Measurements from ENCODE around the gene DCP2.

Gene DCP2

GRCh38 chr5:112974901-112975300 is 1.7 kb upstream of the DCP2 start:
- no peak for ATAC-seq (replicated peaks)
- peak overlapping the region in 1 of 2 donors; percentile 95 for H3K27ac Mint-ChIP-seq
- H3K4me1 Mint-ChIP-seq (ENCODE audit: low read depth in 2 of 2) = peaks cover 23 to 34% of the 10 kb centered on the region in 2 donors
- no peaks in the 10 kb centered on the region for H3K9me3 Mint-ChIP-seq
- H3K27me3 Mint-ChIP-seq = no peaks in the 10 kb centered on the region
- DNase-seq = no peak
- H3K36me3 Mint-ChIP-seq (ENCODE audit: insufficient read depth) = peaks cover 25% of the 10 kb centered on the region
- peak overlapping the region; percentile 98 to 100 for H3K4me3 Mint-ChIP-seq

GRCh38 chr5:112975721-112976431 is 722 bp upstream of the DCP2 start:
- peak overlapping the region; percentile 98 to 100 for H3K4me3 Mint-ChIP-seq
- peak overlapping the region; percentile 95 to 98 for H3K27ac Mint-ChIP-seq
- no peaks in the 10 kb centered on the region for H3K27me3 Mint-ChIP-seq
- ATAC-seq (replicated peaks) (peak; percentile 18), DNase-seq (no peak)
- H3K4me1 Mint-ChIP-seq (ENCODE audit: low read depth in 2 of 2) = peaks cover 26 to 41% of the 10 kb centered on the region in 2 donors
- peaks cover 26% of the 10 kb centered on the region for H3K36me3 Mint-ChIP-seq (ENCODE audit: insufficient read depth)
- no peaks in the 10 kb centered on the region for H3K9me3 Mint-ChIP-seq

GRCh38 chr5:112977440-112977861 is 853 bp downstream of the DCP2 start:
- H3K9me3 Mint-ChIP-seq = no peaks in the 10 kb centered on the region
- H3K27me3 Mint-ChIP-seq = no peaks in the 10 kb centered on the region
- H3K4me1 Mint-ChIP-seq (ENCODE audit: low read depth in 2 of 2) = peaks cover 30 to 53% of the 10 kb centered on the region in 2 donors
- no peak for DNase-seq
- peak overlapping the region; percentile 95 to 98 for H3K27ac Mint-ChIP-seq
- no peak for ATAC-seq (replicated peaks)
- H3K36me3 Mint-ChIP-seq (ENCODE audit: insufficient read depth) = peaks cover 31% of the 10 kb centered on the region
- H3K4me3 Mint-ChIP-seq = peak overlapping the region; percentile 98 to 100

- peak overlapping the region; percentile 98 to 100 for H3K4me3 Mint-ChIP-seq
- H3K9me3 Mint-ChIP-seq = no peaks in the 10 kb centered on the region
- no peaks in the 10 kb centered on the region for H3K27me3 Mint-ChIP-seq
- peaks cover 36 to 66% of the 10 kb centered on the region in 2 donors for H3K4me1 Mint-ChIP-seq (ENCODE audit: low read depth in 2 of 2)
- no peak for DNase-seq
- H3K27ac Mint-ChIP-seq = peak overlapping the region in 1 of 2 donors; percentile 98
- H3K36me3 Mint-ChIP-seq (ENCODE audit: insufficient read depth) = peaks cover 31% of the 10 kb centered on the region
- ATAC-seq (replicated peaks) = no peak
Observed at GRCh38 chr5:112978836-112979235, 2.2 kb downstream of the DCP2 start.

GRCh38 chr5:112979723-112980122 is 3.1 kb downstream of the DCP2 start:
- Mint-ChIP-seq H3K4me3 (peak overlapping the region; percentile 98 to 100), H3K36me3 (ENCODE audit: insufficient read depth) (peaks cover 38% of the 10 kb centered on the region), H3K27me3 (no peaks in the 10 kb centered on the region), H3K27ac (peak overlapping the region; percentile 39 to 84), H3K4me1 (ENCODE audit: low read depth in 2 of 2) (peaks cover 39 to 72% of the 10 kb centered on the region in 2 donors), H3K9me3 (no peaks in the 10 kb centered on the region)
- DNase-seq (no peak), ATAC-seq (replicated peaks) (no peak)

- Mint-ChIP-seq H3K4me1 (ENCODE audit: low read depth in 2 of 2) (peaks cover 23 to 54% of the 10 kb centered on the region in 2 donors), H3K27ac (peak overlapping the region in 1 of 2 donors; percentile 4), H3K36me3 (ENCODE audit: insufficient read depth) (peaks cover 29% of the 10 kb centered on the region)
Observed at GRCh38 chr5:112983363-112983762, 6.8 kb downstream of the DCP2 start.

GRCh38 chr5:112986224-112986623 is 9.6 kb downstream of the DCP2 start:
- H3K27ac Mint-ChIP-seq = no peak overlapping the region
- no peak for ATAC-seq (replicated peaks)
- DNase-seq = no peak
- H3K9me3 Mint-ChIP-seq = no peaks in the 10 kb centered on the region
- peaks cover 30% of the 10 kb centered on the region for H3K36me3 Mint-ChIP-seq (ENCODE audit: insufficient read depth)
- peaks cover 24 to 52% of the 10 kb centered on the region in 2 donors for H3K4me1 Mint-ChIP-seq (ENCODE audit: low read depth in 2 of 2)
- no peak overlapping the region for H3K4me3 Mint-ChIP-seq
- no peaks in the 10 kb centered on the region for H3K27me3 Mint-ChIP-seq

More at GRCh38 chr5:112983363-112983762, 6.8 kb downstream of the DCP2 start:
- Mint-ChIP-seq H3K27me3 (no peaks in the 10 kb centered on the region), H3K4me3 (no peak overlapping the region), H3K9me3 (no peaks in the 10 kb centered on the region)
- DNase-seq = no peak
- no peak for ATAC-seq (replicated peaks)

- peaks cover 54% of the 10 kb centered on the region for H3K36me3 Mint-ChIP-seq (ENCODE audit: insufficient read depth)
- ATAC-seq (replicated peaks) = peak; percentile 81
- peaks cover 6 to 18% of the 10 kb centered on the region in 2 donors for H3K4me1 Mint-ChIP-seq (ENCODE audit: low read depth in 2 of 2)
- no peaks in the 10 kb centered on the region for H3K9me3 Mint-ChIP-seq
- DNase-seq = peak; percentile 74 to 85 (median 78)
- H3K27me3 Mint-ChIP-seq = no peaks in the 10 kb centered on the region
- no peak overlapping the region for H3K4me3 Mint-ChIP-seq
- H3K27ac Mint-ChIP-seq = peak overlapping the region; percentile 7 to 86
Observed at GRCh38 chr5:112995764-112996618, 19.4 kb downstream of the DCP2 start.

GRCh38 chr5:112996830-112997374 is 20.3 kb downstream of the DCP2 start:
- DNase-seq (no peak), ATAC-seq (replicated peaks) (no peak)
- H3K9me3 Mint-ChIP-seq = no peaks in the 10 kb centered on the region
- H3K4me3 Mint-ChIP-seq = no peak overlapping the region
- H3K27ac Mint-ChIP-seq = no peak overlapping the region
- H3K4me1 Mint-ChIP-seq (ENCODE audit: low read depth in 2 of 2) = peaks cover 3 to 12% of the 10 kb centered on the region in 2 donors
- peaks cover 59% of the 10 kb centered on the region for H3K36me3 Mint-ChIP-seq (ENCODE audit: insufficient read depth)
- no peaks in the 10 kb centered on the region for H3K27me3 Mint-ChIP-seq

GRCh38 chr5:112998296-112998695 is 21.7 kb downstream of the DCP2 start:
- DNase-seq (no peak), ATAC-seq (replicated peaks) (no peak)
- H3K4me3 Mint-ChIP-seq = no peak overlapping the region
- no peaks in the 10 kb centered on the region for H3K9me3 Mint-ChIP-seq
- H3K36me3 Mint-ChIP-seq (ENCODE audit: insufficient read depth) = peaks cover 60% of the 10 kb centered on the region
- no peaks in the 10 kb centered on the region for H3K27me3 Mint-ChIP-seq
- peaks cover 2 to 11% of the 10 kb centered on the region in 2 donors for H3K4me1 Mint-ChIP-seq (ENCODE audit: low read depth in 2 of 2)
- peak overlapping the region in 1 of 2 donors; percentile 53 for H3K27ac Mint-ChIP-seq

- DNase-seq (no peak), ATAC-seq (replicated peaks) (no peak)
- H3K4me1 Mint-ChIP-seq (ENCODE audit: low read depth in 2 of 2) = peaks cover 2 to 15% of the 10 kb centered on the region in 2 donors
- H3K9me3 Mint-ChIP-seq = no peaks in the 10 kb centered on the region
- no peak overlapping the region for H3K4me3 Mint-ChIP-seq
- H3K27ac Mint-ChIP-seq = no peak overlapping the region
- H3K36me3 Mint-ChIP-seq (ENCODE audit: insufficient read depth) = peaks cover 73% of the 10 kb centered on the region
- no peaks in the 10 kb centered on the region for H3K27me3 Mint-ChIP-seq
Observed at GRCh38 chr5:113000466-113000865, 23.9 kb downstream of the DCP2 start.

GRCh38 chr5:113002423-113002822 is 25.8 kb downstream of the DCP2 start:
- ATAC-seq (replicated peaks) (no peak), DNase-seq (no peak)
- H3K9me3 Mint-ChIP-seq = no peaks in the 10 kb centered on the region
- H3K36me3 Mint-ChIP-seq (ENCODE audit: insufficient read depth) = peaks cover 75% of the 10 kb centered on the region
- H3K27ac Mint-ChIP-seq = no peak overlapping the region
- peaks cover 0 to 10% of the 10 kb centered on the region in 2 donors for H3K4me1 Mint-ChIP-seq (ENCODE audit: low read depth in 2 of 2)
- H3K27me3 Mint-ChIP-seq = no peaks in the 10 kb centered on the region
- H3K4me3 Mint-ChIP-seq = no peak overlapping the region

- no peak for ATAC-seq (replicated peaks)
- H3K4me1 Mint-ChIP-seq (ENCODE audit: low read depth in 2 of 2) = peaks cover 0 to 4% of the 10 kb centered on the region in 2 donors
- H3K36me3 Mint-ChIP-seq (ENCODE audit: insufficient read depth) = peaks cover 79% of the 10 kb centered on the region
Observed at GRCh38 chr5:113003763-113004162, 27.2 kb downstream of the DCP2 start.

More at GRCh38 chr5:113003763-113004162, 27.2 kb downstream of the DCP2 start:
- Mint-ChIP-seq H3K9me3 (no peaks in the 10 kb centered on the region), H3K4me3 (no peak overlapping the region), H3K27me3 (no peaks in the 10 kb centered on the region), H3K27ac (no peak overlapping the region)
- no peak for DNase-seq

Measured in effector memory CD8-positive, alpha-beta T cell (primary cell).